ENCODE results near the gene OR8D2. TPM values are rescaled to one million over a fixed set of nuclear protein-coding genes. Genes with fewer than 3 reads are reported as not detected.
A peak's percentile ranks its signal among the peaks of the same experiment; 100 is the strongest.

OR8D2 gene
- polyA plus RNA-seq, 1 donor (not counting 4 experiments of a cell fraction or from before 2014, with no cell fraction given), result not detected

- dilution Hi-C loops (cut with MboI; ENCODE audit: extremely low pct_ligation_motif_present, low sequenced_read_pairs), result no loop called here
- Histone ChIP-seq H3K9ac (ENCODE audit: control insufficient read depth, extremely low read depth, insufficient read depth, low read length) (no peak overlapping the region), H3K27ac (ENCODE audit: control insufficient read depth, insufficient read depth, low read length) (no peak overlapping the region), H3K4me1 (ENCODE audit: control insufficient read depth, extremely low read depth, insufficient read depth, low read length) (no peaks in the 10 kb centered on the region), H3K36me3 (ENCODE audit: control insufficient read depth in 2 of 2, extremely low read depth in 1 of 2, insufficient read depth in 2 of 2, low read length in 2 of 2) (no peaks in the 10 kb centered on the region), H3K9me1 (ENCODE audit: control insufficient read depth, extremely low read depth, insufficient read depth, low read length) (no peaks in the 10 kb centered on the region), H3K27me3 (ENCODE audit: control insufficient read depth, extremely low read depth, insufficient read depth, low read length) (no peaks in the 10 kb centered on the region), H3K4me3 (ENCODE audit: control insufficient read depth in 2 of 3, extremely low read depth in 1 of 3, insufficient read depth in 2 of 3, low read depth in 1 of 3, low read length in 3 of 3) (no peak overlapping the region), H2AFZ (ENCODE audit: control insufficient read depth, low read length) (no peak overlapping the region), H4K20me1 (ENCODE audit: control insufficient read depth, extremely low read depth, insufficient read depth, low read length) (no peaks in the 10 kb centered on the region), H3K4me2 (ENCODE audit: control insufficient read depth, extremely low read depth, insufficient read depth, low read depth, low read length) (no peak overlapping the region), H3K79me2 (ENCODE audit: control insufficient read depth, insufficient read depth, low read length) (no peaks in the 10 kb centered on the region), H3K9me3 (ENCODE audit: control insufficient read depth, low read depth, low read length) (no peaks in the 10 kb centered on the region)
- DNase-seq (ENCODE audit: low read depth, low spot score) (no peak), FAIRE-seq (no peak)
- TF ChIP-seq, protein P1, sequence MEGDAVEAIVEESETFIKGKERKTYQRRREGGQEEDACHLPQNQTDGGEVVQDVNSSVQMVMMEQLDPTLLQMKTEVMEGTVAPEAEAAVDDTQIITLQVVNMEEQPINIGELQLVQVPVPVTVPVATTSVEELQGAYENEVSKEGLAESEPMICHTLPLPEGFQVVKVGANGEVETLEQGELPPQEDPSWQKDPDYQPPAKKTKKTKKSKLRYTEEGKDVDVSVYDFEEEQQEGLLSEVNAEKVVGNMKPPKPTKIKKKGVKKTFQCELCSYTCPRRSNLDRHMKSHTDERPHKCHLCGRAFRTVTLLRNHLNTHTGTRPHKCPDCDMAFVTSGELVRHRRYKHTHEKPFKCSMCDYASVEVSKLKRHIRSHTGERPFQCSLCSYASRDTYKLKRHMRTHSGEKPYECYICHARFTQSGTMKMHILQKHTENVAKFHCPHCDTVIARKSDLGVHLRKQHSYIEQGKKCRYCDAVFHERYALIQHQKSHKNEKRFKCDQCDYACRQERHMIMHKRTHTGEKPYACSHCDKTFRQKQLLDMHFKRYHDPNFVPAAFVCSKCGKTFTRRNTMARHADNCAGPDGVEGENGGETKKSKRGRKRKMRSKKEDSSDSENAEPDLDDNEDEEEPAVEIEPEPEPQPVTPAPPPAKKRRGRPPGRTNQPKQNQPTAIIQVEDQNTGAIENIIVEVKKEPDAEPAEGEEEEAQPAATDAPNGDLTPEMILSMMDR (optimal IDR thresholded peaks at IDR 0.05 in 1 of 3, IDR thresholded peaks at IDR 0.05 in 1 of 3, conservative IDR thresholded peaks at IDR 0.05 in 1 of 3; ENCODE audit: extremely low read depth in 1 of 3, insufficient read depth in 2 of 3, low read length in 3 of 3), result peak in 2 of 3 experiments; percentile 35 to 40
- TF ChIP-seq EZH2 (IDR thresholded peaks at IDR 0.05; ENCODE audit: low read length), result no peak
Measured at GRCh38 chr11:124277804-124278203, 42.2 kb downstream of the OR8D2 start.

GRCh38 chr11:124277207-124277606, 42.8 kb downstream of the OR8D2 start:
- Histone ChIP-seq H3K9ac (ENCODE audit: control insufficient read depth, extremely low read depth, insufficient read depth, low read length) (no peak overlapping the region), H4K20me1 (ENCODE audit: control insufficient read depth, extremely low read depth, insufficient read depth, low read length) (no peaks in the 10 kb centered on the region), H2AFZ (ENCODE audit: control insufficient read depth, low read length) (no peak overlapping the region), H3K9me1 (ENCODE audit: control insufficient read depth, extremely low read depth, insufficient read depth, low read length) (no peaks in the 10 kb centered on the region), H3K27ac (ENCODE audit: control insufficient read depth, insufficient read depth, low read length) (no peak overlapping the region), H3K4me2 (ENCODE audit: control insufficient read depth, extremely low read depth, insufficient read depth, low read depth, low read length) (no peak overlapping the region), H3K4me3 (ENCODE audit: control insufficient read depth in 2 of 3, extremely low read depth in 1 of 3, insufficient read depth in 2 of 3, low read depth in 1 of 3, low read length in 3 of 3) (no peak overlapping the region), H3K9me3 (ENCODE audit: control insufficient read depth, low read depth, low read length) (no peaks in the 10 kb centered on the region), H3K27me3 (ENCODE audit: control insufficient read depth, extremely low read depth, insufficient read depth, low read length) (no peaks in the 10 kb centered on the region), H3K79me2 (ENCODE audit: control insufficient read depth, insufficient read depth, low read length) (no peaks in the 10 kb centered on the region), H3K4me1 (ENCODE audit: control insufficient read depth, extremely low read depth, insufficient read depth, low read length) (no peaks in the 10 kb centered on the region), H3K36me3 (ENCODE audit: control insufficient read depth in 2 of 2, extremely low read depth in 1 of 2, insufficient read depth in 2 of 2, low read length in 2 of 2) (no peaks in the 10 kb centered on the region)
- TF ChIP-seq, protein P1 (optimal IDR thresholded peaks at IDR 0.05 in 1 of 3, IDR thresholded peaks at IDR 0.05 in 1 of 3, conservative IDR thresholded peaks at IDR 0.05 in 1 of 3; ENCODE audit: extremely low read depth in 1 of 3, insufficient read depth in 2 of 3, low read length in 3 of 3), result no peak
- TF ChIP-seq EZH2 (IDR thresholded peaks at IDR 0.05; ENCODE audit: low read length), result no peak
- FAIRE-seq (no peak), DNase-seq (ENCODE audit: low read depth, low spot score) (no peak)
- dilution Hi-C loops (cut with MboI; ENCODE audit: extremely low pct_ligation_motif_present, low sequenced_read_pairs), result no loop called here

Data from keratinocyte (primary cell).